GM12892 (cell line): ENCODE measurements around the gene MEGF9.

ENCODE experiments used
- POLR2A ChIP-seq: IDR thresholded peaks from 2 replicates; pipeline ENCODE4 v1.6.1; 2011; ENCODE audit warnings: low read depth, low read length, control low read depth
- POLR2AphosphoS5 ChIP-seq: IDR thresholded peaks from 2 replicates; pipeline ENCODE4 v1.6.1; 2011; ENCODE audit warnings: low read depth, low read length, control low read depth

DNA sequence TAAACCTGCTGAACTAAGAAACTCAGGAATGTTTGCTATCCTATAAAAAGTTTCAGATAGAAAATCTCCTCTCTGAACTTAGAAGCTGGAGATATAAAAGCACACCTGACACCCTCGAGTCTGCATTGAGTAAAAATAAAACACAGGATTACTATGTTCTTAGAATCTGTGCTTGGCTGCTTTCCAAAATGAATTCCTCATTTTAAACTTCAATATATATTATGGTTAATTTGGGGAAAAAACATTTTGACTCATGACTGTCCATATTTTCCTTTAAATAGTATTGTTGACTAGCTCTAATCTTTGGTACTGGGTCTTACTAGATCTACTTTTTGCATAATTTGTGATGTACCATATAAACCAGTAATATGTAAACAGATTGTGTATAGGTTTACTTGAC is 42.3 kb upstream of the MEGF9 start:
- TF ChIP-seq POLR2AphosphoS5 (no peak), POLR2A (no peak)
